Astrocyte of the hippocampus (primary cell): Measurements from ENCODE around the gene FLNA.
A peak's percentile ranks its signal among the peaks of the same experiment; 100 is the strongest.

Experiments used
- DNase-seq: peaks from one replicate; pipeline ENCODE4 v3.0.0; 2011; ENCODE audit warnings: low read depth, low spot score

FLNA gene

GRCh38 chrX:154378059-154378798 is 3.8 kb upstream of the FLNA start:
- DNase-seq = peak; percentile 79

DNA sequence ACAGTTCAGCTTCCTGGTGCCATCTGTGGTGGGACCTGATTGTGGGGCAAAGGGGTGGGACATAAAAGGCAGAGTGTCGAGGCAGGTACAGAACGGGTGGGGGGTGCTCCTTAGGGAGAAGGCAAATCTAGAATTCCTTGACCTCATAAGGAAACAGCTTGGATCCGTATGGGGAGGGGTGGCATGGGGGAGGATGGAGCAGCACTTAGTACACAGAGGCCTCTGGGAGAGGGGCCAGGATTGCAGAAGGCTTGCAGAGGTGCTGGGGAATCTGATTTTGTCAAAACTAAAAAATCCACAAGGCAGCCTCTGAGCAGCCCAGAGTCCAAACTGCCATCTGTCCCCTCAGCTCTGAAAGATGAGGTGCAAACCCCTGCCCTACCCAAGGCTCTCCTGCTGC is 2.3 kb upstream of the FLNA start:
- no peak for DNase-seq

DNA sequence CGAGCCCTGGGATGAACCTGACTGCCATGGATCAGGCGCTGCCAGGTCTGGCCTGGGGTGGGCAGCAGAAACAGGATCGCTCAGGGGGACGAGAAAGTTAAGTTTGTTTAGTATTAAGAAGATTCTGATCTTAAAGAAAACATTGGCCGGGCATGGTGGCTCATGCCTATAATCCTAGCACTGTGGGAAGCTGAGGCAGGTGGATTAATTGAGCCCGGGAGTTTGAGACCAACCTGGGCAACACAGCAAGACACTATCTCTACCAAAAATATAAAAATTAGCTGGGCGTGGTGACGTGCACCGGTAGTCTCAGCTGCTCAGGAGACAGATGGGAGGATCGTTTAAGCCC is 696 bp upstream of the FLNA start:
- no peak for DNase-seq

DNA sequence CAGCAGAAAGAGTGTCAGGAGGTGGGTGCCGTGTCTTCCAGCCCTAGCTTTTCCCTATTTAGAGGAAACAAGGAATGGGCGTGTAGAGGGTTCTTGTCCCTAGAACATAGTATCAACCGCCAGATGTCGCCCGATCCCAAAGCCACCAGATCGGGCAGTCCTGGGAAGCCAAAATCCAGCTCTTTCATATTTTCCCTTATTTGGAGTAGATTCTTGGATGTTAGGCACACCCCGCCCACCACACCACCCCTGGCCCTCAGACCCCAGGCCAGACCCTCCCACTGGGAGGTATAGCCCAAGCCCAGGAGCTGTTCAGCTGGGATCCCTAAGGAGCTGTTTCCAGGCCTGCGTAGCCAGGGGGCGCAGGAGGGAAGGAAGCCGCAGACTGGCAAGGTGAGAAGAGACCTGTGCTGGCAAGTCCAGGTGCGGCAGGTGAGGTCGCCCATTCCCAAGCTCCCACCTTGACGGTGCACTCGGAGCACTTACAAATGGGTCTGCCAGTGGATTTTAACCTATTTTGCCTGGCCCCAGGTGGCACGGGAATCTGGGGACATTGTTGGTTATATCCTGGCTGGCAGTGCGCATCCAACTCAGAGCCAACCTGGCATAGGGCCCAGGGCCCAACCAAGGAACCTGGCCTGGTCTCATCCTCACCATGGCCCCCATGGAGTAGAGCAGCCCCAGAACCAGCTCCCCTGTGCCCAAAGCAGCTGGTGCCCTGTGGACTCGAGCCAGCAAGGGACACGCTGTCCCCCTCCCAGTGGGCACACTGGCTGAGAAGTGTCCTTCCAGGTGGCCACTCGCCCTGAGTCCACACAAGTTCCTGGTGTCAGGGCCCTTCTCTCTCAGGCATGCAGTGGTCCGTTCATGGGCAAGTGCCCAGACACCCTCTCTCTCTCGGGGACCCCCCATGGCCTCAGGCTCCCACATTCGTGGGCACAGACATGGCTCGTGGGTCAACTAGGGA is 811 bp downstream of the FLNA start:
- DNase-seq = peak; percentile 84

GRCh38 chrX:154372612-154373022 is 1.8 kb downstream of the FLNA start:
- peak; percentile 58 for DNase-seq

DNA sequence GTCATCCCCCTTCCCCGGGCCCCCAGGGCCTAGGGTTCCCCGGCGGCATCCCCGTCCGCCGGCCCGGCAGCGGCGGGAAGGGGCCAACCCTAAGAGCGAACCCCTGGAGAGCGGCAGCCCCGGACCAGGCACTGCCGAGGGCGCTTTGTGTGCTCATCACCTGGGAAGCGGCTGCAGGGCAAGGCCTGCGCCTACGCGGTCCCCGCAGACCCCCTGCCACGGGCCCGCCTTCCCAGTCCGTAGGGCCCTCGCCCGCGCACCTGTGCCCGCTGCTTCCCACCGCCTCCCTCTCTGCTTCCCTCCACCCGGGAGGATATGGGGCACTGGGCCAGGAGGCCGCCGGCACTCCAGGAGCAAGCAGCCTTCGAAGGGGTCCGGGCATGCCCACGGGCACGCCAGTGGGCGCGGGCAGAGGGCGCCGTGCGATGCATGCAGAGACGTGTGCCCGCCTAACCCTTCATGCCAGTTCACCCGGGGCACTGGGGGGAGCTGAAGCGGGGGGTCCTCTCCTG is 2.6 kb downstream of the FLNA start:
- no peak for DNase-seq

DNA sequence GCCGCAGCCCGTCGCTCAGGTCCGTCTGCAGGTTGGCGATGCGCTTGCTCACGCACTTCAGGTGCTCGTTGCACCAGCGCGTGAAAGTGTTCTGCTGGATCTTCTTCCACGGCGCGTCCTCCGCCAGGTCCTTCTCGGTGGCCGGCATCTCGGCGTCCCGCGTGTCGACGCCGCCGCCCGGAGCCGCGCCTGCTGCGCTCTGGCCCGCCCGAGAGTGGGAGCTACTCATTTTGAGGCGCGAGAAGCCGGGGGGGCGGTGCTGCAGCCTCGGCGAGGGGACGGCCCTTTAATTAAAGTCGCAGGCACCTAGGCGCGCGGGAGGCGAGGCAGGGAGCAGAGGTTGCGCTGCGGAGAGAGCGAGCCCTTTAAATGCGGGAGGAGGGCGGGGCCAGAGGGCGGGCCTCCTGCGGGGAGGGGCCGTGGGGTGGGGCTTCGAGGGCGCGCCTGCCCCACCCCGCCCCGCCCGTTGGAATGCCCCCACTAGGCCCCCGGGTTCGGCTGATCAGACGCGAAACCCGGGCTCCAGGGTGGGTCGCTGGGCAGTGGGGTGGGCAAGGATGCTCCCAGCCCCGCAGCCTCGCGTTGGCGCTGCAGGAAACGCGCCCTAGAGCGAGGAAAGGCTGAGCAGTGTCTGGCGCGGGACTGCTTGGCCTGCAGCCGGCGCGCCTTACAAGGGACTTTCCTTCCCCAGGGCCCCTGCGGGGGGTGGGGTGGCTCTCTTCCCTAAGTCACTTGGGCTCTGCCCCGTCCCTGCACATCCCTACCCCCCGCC is 3.2 kb downstream of the FLNA start:
- DNase-seq = peak; percentile 94

DNA sequence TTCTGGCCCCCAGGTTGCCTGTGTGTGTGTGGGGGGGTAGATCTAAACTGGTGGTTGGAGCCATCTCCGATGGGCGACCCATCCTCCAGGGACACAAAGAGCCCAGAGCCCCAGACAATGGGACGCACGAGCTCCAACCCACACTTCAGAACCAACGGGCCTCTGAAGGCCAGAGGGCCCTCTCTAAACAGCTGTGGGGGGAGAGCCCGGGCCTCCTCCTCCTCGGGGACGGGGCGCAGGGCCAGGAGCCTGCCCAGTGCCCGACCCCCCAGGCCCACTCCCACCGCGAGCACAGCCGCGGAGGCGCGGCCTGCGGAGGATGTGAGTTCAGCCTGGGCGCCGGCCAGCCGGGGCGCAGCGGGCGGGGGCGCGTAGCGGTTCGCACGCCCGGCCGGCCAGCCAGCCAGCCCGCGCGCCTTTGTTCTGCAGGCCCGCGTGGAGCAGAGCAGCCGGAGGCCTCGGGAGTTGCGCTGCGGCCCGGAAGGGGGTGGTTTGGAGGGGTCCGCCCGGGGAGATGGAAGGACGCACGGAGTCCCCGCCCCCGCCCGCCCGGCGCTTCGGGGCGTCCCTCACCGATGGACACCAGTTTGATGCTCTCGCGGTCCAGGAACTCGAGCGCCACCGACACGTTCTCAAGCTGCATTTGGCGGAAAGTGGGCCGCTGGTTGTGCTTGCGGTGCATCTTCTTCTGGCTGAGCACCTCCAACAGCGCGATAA is 4.0 kb downstream of the FLNA start:
- DNase-seq = peak; percentile 48

DNA sequence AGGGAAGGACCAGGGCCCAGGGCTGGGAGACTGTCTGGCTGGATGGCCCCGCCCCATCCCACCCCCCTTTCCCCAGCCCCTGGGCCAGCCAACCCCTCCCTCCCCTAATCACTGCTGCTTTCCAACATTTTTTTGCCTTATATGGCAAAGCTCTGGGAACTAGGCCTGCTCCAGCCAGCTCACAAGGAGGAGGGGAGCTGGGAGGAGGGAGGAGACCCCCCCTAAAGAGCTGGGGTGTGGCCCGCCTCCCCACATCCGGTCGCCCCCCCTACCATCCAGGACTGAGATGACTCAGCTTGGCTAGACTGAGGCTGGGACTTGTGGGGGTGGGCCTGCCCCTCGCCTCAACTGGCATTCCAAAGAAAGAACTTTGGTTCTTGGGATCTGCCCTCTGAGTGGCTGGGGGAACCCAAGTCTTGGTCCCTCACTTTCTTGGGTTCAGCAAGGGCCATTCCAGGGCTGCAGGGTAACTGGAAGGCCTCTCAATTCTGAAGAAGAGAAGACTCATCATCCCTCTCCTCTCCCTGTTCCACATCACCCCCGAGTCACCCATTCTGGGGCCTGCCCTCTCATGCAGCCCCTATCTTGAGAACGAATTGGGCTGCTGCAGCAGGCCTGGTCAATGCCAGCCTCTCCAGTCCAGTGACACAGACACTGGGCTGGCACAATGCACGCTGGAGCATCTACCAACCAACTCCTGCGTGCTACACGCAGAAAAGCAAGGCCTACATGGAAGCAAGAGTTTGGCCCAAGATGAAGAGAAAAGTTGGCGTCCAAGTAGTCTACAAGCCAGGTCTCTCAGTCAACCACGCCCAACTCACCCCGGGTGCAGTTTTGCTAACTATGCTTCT is 4.8 kb downstream of the FLNA start:
- peak; percentile 94 for DNase-seq

DNA sequence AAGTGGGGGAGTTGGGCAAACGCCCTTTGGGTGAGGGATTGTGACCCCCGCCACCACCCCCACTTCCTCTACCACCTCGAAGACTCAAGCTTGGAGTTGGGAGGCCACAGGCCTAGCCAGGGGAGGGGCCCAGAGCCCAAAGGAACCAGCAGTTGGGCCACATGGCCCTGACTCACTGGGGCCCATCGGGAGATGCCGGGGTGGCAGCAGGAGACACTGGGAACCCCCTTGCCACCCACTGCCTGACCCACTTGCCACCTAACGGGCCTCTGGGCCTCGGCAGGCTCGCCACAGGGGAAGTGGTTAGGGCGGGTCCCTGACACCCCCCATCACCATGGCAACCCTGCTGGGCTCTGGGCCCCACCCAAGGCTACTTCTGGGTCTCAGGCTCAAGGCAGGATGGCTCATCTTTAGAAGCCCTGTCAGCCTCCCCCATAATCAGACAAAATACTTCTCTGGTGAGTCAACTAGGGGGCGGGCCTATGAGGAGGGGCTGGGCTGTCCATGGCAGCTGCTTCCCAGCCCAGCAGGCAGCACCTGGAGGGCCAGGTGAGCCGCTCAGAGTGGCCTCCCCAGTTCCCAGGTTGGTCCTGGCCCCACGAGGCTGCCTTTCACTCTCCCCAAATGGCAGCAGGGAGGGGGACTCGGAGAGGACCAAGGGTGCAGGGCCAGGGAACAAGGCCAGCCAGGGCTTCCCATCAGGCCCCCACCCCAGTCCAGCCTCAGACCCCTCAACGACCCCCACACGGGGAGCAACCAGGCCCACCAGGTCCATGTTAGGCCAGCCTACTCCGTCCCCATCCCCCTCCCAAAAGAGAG is 5.6 kb downstream of the FLNA start:
- DNase-seq = peak; percentile 84

- DNase-seq = no peak
Measured at GRCh38 chrX:154367474-154368308, 6.7 kb downstream of the FLNA start.

- DNase-seq = no peak
Measured at GRCh38 chrX:154366666-154367055, 7.8 kb downstream of the FLNA start.

- DNase-seq = no peak
Measured at GRCh38 chrX:154365997-154366665, 8.3 kb downstream of the FLNA start.

DNA sequence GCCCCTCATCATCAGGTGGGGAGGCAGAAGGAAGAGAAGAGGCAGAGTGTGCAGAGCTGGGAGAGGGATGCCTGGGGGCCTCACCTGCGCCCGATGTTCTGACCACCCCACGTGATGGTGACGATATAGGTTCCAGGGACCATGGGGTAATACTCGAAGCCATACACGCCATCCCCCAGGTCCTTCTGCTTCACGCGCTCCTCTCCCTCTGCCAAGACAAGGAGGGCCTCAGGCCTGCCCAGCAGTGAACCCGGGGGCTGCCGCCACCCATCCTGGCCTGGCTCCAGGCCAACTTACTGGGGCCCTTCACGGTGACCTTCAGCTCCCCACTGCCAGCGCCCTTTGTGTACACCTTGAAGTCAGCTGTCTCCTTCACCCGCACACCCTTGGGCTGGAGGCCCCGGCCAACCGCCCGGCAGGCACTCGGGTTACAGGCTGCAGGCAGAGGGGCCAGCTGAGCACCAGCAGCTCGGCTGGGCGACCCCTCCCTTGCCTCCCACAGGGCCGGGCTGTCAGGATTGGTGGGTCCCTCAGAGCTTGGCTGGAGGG is 9.3 kb downstream of the FLNA start:
- no peak for DNase-seq

- no peak for DNase-seq
Measured at GRCh38 chrX:154363706-154364439, 10.6 kb downstream of the FLNA start.

GRCh38 chrX:154362085-154362742 is 12.2 kb downstream of the FLNA start:
- DNase-seq = no peak
